ENCODE data around the gene ZDHHC11. TPM values are rescaled to one million over a fixed set of nuclear protein-coding genes. Genes with fewer than 3 reads are reported as not detected.

Gene ZDHHC11, protein sequence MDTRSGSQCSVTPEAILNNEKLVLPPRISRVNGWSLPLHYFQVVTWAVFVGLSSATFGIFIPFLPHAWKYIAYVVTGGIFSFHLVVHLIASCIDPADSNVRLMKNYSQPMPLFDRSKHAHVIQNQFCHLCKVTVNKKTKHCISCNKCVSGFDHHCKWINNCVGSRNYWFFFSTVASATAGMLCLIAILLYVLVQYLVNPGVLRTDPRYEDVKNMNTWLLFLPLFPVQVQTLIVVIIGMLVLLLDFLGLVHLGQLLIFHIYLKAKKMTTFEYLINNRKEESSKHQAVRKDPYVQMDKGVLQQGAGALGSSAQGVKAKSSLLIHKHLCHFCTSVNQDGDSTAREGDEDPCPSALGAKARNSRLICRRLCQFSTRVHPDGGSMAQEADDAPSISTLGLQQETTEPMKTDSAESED
- not detected for polyA plus RNA-seq (ENCODE audit: low read depth in 6 of 6)

DNA sequence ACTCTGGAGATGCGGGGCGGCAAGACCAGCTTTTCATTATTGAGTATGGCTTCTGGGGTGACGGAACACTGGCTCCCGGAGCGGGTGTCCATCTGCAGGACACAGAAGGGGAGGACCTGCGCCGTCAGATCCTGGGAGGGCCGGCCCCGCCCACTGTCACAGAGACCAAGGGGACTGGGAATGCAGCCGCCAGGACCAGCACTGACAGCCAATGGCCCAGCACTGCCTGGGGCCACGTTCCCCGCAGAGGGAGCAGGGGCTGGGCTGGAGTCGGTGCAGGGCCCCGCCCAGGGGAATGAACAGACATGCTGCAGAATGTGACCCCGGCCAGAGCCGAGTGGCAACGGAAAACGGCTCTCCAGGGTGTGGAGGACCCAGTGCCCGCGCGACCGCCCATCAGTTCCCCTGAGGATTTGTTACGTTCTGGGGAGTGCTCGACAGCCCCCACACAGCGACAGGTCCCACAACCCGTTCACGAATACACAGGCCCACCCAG is at the start of gene ZDHHC11:
Gene ZDHHC11 (minus strand): TSS at position 476 of the 496 bp plus-strand sequence. CDS start 384 bp downstream, at position 92.
- no peaks in the 10 kb centered on the region for H3K4me1 Mint-ChIP-seq
- H3K4me3 Mint-ChIP-seq: no peak within 1 kb of the TSS
- H3K36me3 Mint-ChIP-seq: no peaks in the 10 kb centered on the region
- no peak within 1 kb of the TSS for H3K27ac Mint-ChIP-seq
- ATAC-seq (ENCODE audit: low read depth in 2 of 2) (no peak), DNase-seq (no peak)
- peaks cover 0 to 12% (median 4%) of the 10 kb centered on the region in 3 donors for H3K27me3 Mint-ChIP-seq
- no peaks in the 10 kb centered on the region for H3K9me3 Mint-ChIP-seq

DNA sequence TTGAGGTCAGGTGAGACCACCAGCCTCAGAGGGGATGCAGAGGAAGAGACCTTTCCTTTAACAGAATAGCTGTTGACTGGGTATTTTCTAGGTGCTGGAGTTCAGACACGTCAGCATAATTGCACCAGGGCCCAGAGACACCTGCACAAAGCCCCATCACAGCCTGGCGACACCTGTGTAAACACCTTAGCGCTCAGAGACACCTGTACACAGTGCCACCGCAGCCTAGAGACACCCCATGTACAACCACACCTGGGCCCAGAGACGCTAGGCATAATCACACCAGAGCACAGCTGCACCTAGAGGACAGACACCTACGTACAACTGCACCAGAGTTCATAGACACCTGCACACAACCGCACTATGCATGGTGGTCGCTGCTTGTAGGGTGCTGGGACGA is 42.9 kb upstream of the ZDHHC11 start:
- DNase-seq (no peak), ATAC-seq (ENCODE audit: low read depth in 2 of 2) (no peak)
- Mint-ChIP-seq H3K27ac (peak overlapping the region in 1 of 6 donors; percentile 42), H3K27me3 (no peaks in the 10 kb centered on the region), H3K4me1 (peaks cover 10 to 16% (median 14%) of the 10 kb centered on the region in 3 donors), H3K4me3 (peak overlapping the region; percentile 62 to 87 (median 68)), H3K9me3 (no peaks in the 10 kb centered on the region), H3K36me3 (peaks cover 1 to 8% of the 10 kb centered on the region in 2 donors)

DNA sequence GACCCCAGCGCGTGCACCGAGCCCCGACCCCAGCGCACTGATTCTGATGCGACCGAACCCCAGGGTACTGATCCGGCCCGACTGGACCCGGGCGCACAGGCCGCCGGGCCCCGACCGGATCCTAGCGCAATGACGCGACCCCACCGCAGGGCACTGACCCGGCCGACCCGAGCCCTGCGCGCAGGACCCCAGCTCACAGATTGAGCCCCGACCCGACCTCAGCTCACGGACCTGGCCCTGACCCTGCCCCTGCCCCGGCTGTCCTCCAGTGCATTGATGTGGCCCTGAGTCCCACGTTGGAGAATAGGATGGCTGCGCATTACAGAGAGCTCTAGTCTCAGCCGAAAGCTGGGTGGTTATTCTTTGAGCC is 42.3 kb upstream of the ZDHHC11 start:
- DNase-seq (no peak), ATAC-seq (ENCODE audit: low read depth in 2 of 2) (no peak)
- no peaks in the 10 kb centered on the region for H3K27me3 Mint-ChIP-seq
- peak overlapping the region; percentile 62 to 87 (median 68) for H3K4me3 Mint-ChIP-seq
- H3K4me1 Mint-ChIP-seq: peaks cover 10 to 16% (median 14%) of the 10 kb centered on the region in 3 donors
- no peak overlapping the region for H3K27ac Mint-ChIP-seq
- peaks cover 7 to 8% of the 10 kb centered on the region in 2 donors for H3K36me3 Mint-ChIP-seq
- no peaks in the 10 kb centered on the region for H3K9me3 Mint-ChIP-seq

DNA sequence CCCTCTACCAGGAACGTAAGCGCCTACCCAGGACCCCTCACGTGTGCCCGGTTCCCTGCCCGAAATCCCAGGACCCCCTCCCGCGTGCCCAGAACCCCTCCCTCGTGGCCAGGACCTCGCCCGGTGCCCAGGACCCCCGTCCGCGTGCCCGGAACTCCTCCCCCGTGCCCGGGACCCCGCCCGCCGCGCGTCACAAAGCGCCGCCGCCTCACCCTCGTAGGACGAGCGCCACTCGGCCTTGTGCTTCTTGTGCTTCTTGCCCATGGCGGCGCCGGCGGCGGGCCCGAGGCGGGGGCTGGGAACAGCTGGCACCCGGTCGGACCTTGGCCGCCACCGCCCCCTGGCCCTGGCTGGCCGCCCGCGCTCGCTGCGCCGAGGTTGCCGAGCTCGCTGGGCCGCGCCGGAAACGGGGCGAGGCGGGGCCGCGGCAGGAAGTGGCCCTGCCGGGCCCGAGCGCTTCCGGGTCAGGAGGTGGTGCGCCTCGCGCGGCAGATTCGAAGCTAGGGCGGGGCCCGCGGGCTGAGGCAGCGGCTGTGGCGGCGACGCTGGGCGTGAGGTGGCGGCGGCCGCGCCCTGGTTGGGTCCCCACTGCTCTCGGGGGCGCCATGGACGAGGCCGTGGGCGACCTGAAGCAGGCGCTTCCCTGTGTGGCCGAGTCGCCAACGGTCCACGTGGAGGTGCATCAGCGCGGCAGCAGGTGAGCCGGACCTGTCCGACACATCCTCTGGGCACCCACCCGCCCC is 41.8 kb upstream of the ZDHHC11 start, which contains the start of the genes BRD9 and TRIP13:
Gene BRD9 (minus strand): TSS at position 408 of the 743 bp plus-strand sequence. CDS start 144 bp downstream, at position 264.
Gene TRIP13 (plus strand): TSS at position 491 of the 743 bp plus-strand sequence. CDS start 115 bp downstream, at position 606.
- peaks cover 7 to 8% of the 10 kb centered on the region in 2 donors for H3K36me3 Mint-ChIP-seq
- peak; percentile 84 for DNase-seq
- no peaks in the 10 kb centered on the region for H3K27me3 Mint-ChIP-seq

DNA sequence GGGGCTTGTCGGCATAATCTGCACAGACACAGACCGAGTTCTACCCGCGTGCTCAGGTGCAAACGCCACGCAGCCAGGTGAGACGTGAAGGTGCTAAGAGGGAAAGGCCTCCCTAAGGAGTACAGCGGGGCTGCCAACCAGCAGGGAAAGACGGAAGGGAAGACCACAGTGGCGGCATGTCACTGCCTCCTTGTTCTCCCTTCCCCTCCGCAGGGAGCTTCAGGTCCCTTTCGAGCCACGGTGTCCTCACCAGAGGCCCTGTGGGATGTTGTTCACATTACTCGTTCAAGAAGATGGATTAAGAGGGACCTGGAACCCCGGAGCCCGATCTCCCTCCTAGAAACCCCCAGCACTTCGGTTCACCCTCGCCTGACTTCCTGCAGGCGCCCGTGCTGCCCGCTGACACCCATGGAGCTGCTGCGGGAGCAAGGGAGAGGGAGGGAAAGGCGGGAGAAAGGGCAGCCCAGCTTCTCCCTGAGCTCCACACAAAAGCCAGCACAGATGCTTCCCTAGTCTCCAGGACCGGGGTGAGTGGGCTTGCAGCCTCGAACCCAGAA is 41.1 kb upstream of the ZDHHC11 start:
- H3K4me1 Mint-ChIP-seq: peaks cover 10 to 16% (median 14%) of the 10 kb centered on the region in 3 donors
- ATAC-seq (ENCODE audit: low read depth in 2 of 2) (no peak), DNase-seq (no peak)
- no peaks in the 10 kb centered on the region for H3K9me3 Mint-ChIP-seq
- peaks cover 7 to 13% of the 10 kb centered on the region in 2 donors for H3K36me3 Mint-ChIP-seq
- H3K27ac Mint-ChIP-seq: peak overlapping the region in 5 of 6 donors; percentile 12 to 96 (median 75)
- H3K27me3 Mint-ChIP-seq: no peaks in the 10 kb centered on the region
- peak overlapping the region; percentile 80 to 94 (median 88) for H3K4me3 Mint-ChIP-seq

More for the DNA sequence above, 41.8 kb upstream of the ZDHHC11 start, which contains the start of the genes BRD9 and TRIP13:
- H3K27ac Mint-ChIP-seq: peak within 1 kb of the TSS in 5 of 6 donors; percentile 12 to 96 (median 75)
- peaks cover 10 to 16% (median 14%) of the 10 kb centered on the region in 3 donors for H3K4me1 Mint-ChIP-seq
- ATAC-seq (ENCODE audit: low read depth in 2 of 2): peak; percentile 99
- no peaks in the 10 kb centered on the region for H3K9me3 Mint-ChIP-seq
- H3K4me3 Mint-ChIP-seq: peak within 1 kb of the TSS; percentile 80 to 94 (median 88)

DNA sequence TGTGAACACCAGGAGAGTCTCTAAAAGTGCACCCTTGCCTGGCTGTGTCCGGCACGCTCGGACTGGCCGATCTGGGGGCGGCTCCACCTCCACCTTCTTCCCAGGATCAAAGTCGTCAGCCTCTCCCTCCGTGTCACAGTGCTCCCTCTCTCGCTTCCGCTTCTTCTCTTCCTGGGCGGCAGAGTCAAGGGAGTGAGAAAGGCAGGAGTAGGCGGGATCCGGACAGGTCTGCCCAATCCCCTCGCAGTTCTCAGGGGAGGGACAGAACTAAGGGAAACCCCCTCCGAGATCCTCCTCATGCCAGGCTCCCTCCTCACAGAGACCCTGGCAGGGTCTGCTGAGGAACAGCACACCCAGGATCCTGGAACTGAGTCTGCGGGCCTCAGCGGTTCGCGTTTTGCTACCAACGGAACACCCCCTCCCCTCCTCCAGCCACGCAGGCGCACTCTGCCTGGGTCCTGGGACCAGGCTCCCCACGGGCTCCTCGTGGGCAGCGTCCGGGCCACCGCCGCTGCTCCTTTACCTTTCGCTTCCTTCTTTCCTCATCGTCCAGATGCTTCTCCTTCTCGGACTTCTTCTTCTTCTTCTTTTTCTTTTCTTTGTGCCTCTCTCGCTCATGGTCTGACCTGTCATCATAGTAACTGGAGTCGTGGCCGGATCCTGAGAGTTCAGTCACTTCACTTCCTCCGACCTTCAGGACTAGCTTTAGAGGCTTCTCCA is 40.5 kb upstream of the ZDHHC11 start:
- Mint-ChIP-seq H3K4me1 (peaks cover 10 to 16% (median 14%) of the 10 kb centered on the region in 3 donors), H3K4me3 (peak overlapping the region; percentile 80 to 94 (median 88)), H3K27ac (peak overlapping the region; percentile 14 to 96 (median 74)), H3K9me3 (no peaks in the 10 kb centered on the region), H3K27me3 (no peaks in the 10 kb centered on the region), H3K36me3 (peaks cover 7 to 20% of the 10 kb centered on the region in 2 donors)
- DNase-seq (no peak), ATAC-seq (ENCODE audit: low read depth in 2 of 2) (no peak)

DNA sequence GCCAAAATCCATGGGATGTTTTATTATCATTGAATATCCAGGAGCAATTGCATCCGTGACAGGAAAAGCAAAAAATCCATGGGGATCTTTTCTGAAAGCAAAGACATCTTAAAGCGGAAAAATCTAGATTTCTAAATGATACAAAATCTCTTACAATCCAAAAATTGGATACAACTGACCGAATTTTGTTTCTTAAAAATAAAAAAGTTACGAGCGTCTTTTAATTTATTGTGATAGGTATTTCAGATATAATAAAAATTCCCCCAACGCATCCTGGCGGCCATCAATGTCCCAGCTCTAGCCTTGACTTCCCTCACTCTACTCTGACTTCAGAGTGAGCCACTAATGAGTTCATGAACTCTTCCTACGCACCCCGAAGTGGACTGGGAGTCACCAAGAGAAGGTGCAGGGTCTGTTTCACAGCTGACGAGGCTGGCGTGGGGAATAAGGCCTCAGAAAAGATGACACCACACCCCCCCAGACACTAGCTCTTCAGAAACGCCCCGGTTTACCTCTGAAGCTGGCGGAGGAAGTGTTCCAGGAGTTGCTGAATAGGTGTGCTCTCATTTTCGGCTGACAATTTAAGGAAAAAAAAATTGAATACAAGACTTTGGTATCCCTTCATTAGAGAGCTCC is 38.4 kb upstream of the ZDHHC11 start:
- peak overlapping the region in 2 of 8 donors; percentile 29 to 77 for H3K4me3 Mint-ChIP-seq

DNA sequence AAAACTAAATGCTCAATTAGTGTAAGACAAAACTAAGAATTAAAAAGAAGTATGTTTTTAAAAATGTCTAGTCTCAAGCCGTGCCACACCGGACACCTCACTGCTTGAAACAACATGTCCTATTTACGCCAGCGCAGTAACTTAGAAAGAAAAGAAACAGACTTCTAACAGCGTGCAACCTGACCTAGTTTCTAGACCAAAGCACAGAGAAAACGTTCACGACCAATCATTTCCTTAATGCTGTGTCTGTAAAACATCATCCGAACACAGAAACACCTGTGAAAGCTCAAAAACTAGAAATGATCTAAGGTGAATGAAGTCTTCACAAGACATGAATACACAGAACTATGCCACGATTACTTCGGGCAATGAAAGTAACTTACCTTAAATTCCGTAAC is 37.9 kb upstream of the ZDHHC11 start:
- H3K9me3 Mint-ChIP-seq: no peaks in the 10 kb centered on the region
- DNase-seq (no peak), ATAC-seq (ENCODE audit: low read depth in 2 of 2) (no peak)
- no peak overlapping the region for H3K4me3 Mint-ChIP-seq
- H3K27ac Mint-ChIP-seq: no peak overlapping the region
- H3K27me3 Mint-ChIP-seq: no peaks in the 10 kb centered on the region
- peaks cover 7 to 28% of the 10 kb centered on the region in 2 donors for H3K36me3 Mint-ChIP-seq
- H3K4me1 Mint-ChIP-seq: peaks cover 10 to 18% (median 17%) of the 10 kb centered on the region in 3 donors

More for the DNA sequence above, 38.4 kb upstream of the ZDHHC11 start:
- H3K36me3 Mint-ChIP-seq: peaks cover 7 to 28% of the 10 kb centered on the region in 2 donors
- DNase-seq: no peak
- H3K27ac Mint-ChIP-seq: no peak overlapping the region
- H3K9me3 Mint-ChIP-seq: no peaks in the 10 kb centered on the region
- H3K4me1 Mint-ChIP-seq: peaks cover 10 to 18% (median 16%) of the 10 kb centered on the region in 3 donors
- no peak for ATAC-seq (ENCODE audit: low read depth in 2 of 2)
- H3K27me3 Mint-ChIP-seq: no peaks in the 10 kb centered on the region

DNA sequence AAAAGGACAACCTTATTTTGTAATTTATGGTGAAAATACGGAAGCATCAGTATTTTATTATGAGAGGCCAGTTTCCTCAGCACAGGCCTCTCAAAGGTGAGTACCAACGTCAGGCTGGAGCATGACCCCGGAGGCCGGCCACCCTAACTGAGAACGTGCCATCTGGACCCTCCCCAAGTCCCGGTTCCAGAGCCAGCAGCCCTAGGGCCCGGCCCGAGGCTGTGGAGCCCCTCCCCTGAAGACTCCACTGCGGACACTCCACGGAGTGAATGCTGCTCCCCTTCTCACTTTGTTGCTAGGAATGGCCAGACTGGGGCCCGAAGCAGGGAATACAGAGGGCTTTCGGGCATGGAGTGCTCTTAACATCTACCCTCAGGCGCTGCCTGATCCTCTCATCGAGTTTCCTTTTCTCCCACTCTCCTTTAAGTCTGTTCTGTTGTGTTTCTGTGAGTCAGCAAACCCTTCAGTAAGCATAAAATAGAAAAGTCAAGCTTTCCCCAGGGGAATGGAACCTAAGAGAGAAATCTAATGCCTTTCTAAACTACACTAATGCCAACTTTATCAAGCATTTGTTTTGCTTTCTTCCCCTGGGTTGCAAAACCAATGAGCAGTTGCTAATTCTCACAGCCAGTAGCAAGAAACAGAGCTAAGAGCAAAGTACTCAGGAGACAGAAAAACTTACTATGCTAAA is 37.3 kb upstream of the ZDHHC11 start:
- no peak for ATAC-seq (ENCODE audit: low read depth in 2 of 2)
- DNase-seq: no peak
- Mint-ChIP-seq H3K27ac (no peak overlapping the region), H3K36me3 (peaks cover 11 to 33% of the 10 kb centered on the region in 2 donors), H3K9me3 (no peaks in the 10 kb centered on the region), H3K27me3 (no peaks in the 10 kb centered on the region), H3K4me1 (peaks cover 14 to 23% (median 20%) of the 10 kb centered on the region in 3 donors), H3K4me3 (peak overlapping the region in 2 of 8 donors; percentile 16 to 58)

DNA sequence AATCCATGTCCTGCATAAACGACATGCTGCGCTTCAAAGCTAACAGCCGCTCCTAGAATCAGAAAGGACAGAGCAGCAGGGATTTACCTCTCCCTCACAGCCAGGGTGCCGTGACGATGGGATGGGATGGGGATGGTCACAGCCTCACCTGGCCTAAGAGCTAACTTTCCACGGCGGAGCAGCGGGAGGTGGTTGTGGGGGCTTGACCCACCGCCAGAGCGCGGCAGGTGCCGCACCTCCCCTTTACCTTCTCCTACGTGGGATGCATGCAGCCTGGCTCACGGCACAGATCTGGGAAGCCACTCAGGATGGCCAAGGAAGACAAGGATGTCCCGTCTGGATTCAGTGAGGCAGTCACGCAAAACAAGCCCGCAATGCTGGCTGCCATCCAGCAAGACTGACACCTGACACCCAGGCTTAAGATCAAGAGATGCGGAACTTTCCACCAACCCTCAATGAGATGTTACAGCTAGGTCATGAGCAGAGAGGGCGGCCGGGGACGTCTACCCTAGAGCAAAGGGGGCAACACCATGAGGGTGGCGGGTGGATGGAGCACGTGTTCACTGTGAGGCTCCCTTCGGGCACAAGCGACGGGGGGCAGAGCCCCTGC is 36.0 kb upstream of the ZDHHC11 start:
- ATAC-seq (ENCODE audit: low read depth in 2 of 2) (no peak), DNase-seq (no peak)
- H3K27ac Mint-ChIP-seq: no peak overlapping the region
- peaks cover 0 to 8% (median 0%) of the 10 kb centered on the region in 7 donors for H3K9me3 Mint-ChIP-seq
- peaks cover 24 to 33% (median 26%) of the 10 kb centered on the region in 3 donors for H3K4me1 Mint-ChIP-seq
- no peaks in the 10 kb centered on the region for H3K27me3 Mint-ChIP-seq
- H3K36me3 Mint-ChIP-seq: peaks cover 23 to 45% of the 10 kb centered on the region in 2 donors
- no peak overlapping the region for H3K4me3 Mint-ChIP-seq

DNA sequence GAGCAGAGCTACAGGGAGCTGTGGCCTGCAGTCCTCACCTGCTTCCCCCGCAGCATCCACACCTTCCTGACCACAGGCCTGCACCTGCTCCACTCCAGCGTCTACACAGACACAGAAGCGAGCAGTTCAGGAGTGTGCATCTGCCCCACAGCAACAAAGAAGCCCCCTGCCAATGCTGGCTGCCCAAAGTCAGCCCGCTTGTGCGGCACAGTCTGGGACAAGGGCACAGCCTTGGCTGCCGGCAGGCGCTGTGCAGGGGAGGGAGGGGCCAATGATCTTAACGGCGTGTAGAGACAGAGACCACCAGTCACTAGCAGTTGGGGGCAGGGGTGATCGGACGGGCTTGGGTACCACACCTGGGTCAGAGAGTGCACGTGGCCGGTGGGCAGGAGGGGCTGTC is 35.2 kb upstream of the ZDHHC11 start:
- Mint-ChIP-seq H3K9me3 (peaks cover 0 to 8% (median 0%) of the 10 kb centered on the region in 7 donors), H3K27ac (peak overlapping the region in 1 of 6 donors; percentile 15), H3K4me1 (peaks cover 18 to 30% (median 18%) of the 10 kb centered on the region in 3 donors), H3K27me3 (no peaks in the 10 kb centered on the region), H3K36me3 (peaks cover 23 to 46% of the 10 kb centered on the region in 2 donors), H3K4me3 (no peak overlapping the region)
- no peak for DNase-seq
- ATAC-seq (ENCODE audit: low read depth in 2 of 2): no peak
